ENCODE data around the gene HAND1.

HAND1 gene

DNA sequence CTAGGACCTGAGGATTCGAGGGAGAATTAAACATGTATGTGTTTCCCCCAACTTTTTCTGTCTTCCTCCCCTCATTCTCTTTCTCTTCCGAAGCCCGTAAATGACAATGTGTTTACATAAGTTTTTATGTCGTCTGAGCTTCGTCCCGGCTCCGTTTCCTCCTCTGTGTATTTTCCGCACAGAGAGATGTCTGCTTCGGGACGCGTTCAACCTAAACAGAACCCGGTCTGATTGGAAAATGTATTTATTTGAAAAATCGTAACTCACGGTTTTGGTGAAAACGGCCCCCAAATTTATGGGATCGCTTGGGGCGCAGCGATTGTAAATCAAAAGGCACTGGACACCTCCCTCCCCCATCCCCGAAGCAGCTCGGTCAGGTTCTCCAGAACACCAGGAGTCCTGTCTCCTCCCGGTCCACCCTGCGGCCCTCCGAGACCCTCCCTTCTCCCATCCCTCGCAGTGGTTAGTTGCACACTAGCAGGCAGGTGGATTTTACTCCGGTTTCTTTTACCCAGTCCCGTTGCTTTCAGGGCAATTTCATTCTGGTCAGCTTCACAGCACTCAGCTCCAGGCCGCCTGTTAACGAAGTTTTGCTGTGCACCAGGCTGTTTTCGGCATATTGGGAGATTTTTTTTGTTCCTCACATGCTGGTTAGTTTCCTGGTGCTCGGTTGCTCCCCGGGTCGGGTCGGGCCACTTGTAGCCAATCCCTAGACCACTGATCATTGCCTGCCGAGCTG lies 5.8 kb upstream of the HAND1 start:
- H2AK5ac ChIP-seq (ENCODE audit: low read length), result peak overlapping the region; percentile 93
- peak overlapping the region; percentile 99 for H3K18ac ChIP-seq (ENCODE audit: low read length)
- H3K4ac ChIP-seq (ENCODE audit: low read depth, low read length), result peak overlapping the region; percentile 97
- peaks cover 71% of the 10 kb centered on the region for H3K79me1 ChIP-seq (ENCODE audit: low read length)
- H3K23ac ChIP-seq (ENCODE audit: low read length), result no peak overlapping the region
- no peak for DNase-seq
- peak overlapping the region; percentile 9 for H2AFZ ChIP-seq (ENCODE audit: insufficient read depth, low read length, poor library complexity)
- H3K4me3 ChIP-seq (ENCODE audit: low read depth, low read length), result no peak overlapping the region
- peak overlapping the region; percentile 93 for H3K27ac ChIP-seq (ENCODE audit: low read depth, low read length)
- peak overlapping the region; percentile 95 for H2BK12ac ChIP-seq (ENCODE audit: low read length)
- peak overlapping the region; percentile 97 for H2BK120ac ChIP-seq (ENCODE audit: insufficient read depth, low read length, poor library complexity)
- H4K12ac ChIP-seq (ENCODE audit: low read depth, low read length), result no peak overlapping the region
- H3K36me3 ChIP-seq (ENCODE audit: control insufficient read depth in 1 of 2, insufficient read depth in 2 of 2, low read length in 2 of 2), result peaks cover 0 to 2% of the 10 kb centered on the region in 2 experiments
- H3K4me1 ChIP-seq (ENCODE audit: control insufficient read depth in 1 of 2, insufficient read depth in 2 of 2, low read length in 2 of 2), result peaks cover 28 to 38% of the 10 kb centered on the region in 2 experiments
- peak overlapping the region; percentile 90 for H4K8ac ChIP-seq (ENCODE audit: low read depth, low read length)
- WGBS (ENCODE audit: extremely low coverage, insufficient coverage, insufficient read length), result no CpG with 5 or more reads among the region's 34 CpGs
- peaks cover 46% of the 10 kb centered on the region for H3K79me2 ChIP-seq (ENCODE audit: control insufficient read depth, insufficient read depth, low read length, poor library complexity)
- no peaks in the 10 kb centered on the region for H3K27me3 ChIP-seq (ENCODE audit: insufficient read depth, low read length)
- H3K9ac ChIP-seq (ENCODE audit: low read length), result no peak overlapping the region
- peak overlapping the region; percentile 95 for H3K14ac ChIP-seq (ENCODE audit: low read length)
- H4K91ac ChIP-seq (ENCODE audit: low read depth, low read length), result peak overlapping the region; percentile 97
- H2BK5ac ChIP-seq (ENCODE audit: low read depth, low read length, poor library complexity), result peak overlapping the region; percentile 95
- H3K9me3 ChIP-seq (ENCODE audit: insufficient read depth, low read depth, low read length), result no peaks in the 10 kb centered on the region
- peak overlapping the region; percentile 79 for H3K4me2 ChIP-seq (ENCODE audit: low read length)

DNA sequence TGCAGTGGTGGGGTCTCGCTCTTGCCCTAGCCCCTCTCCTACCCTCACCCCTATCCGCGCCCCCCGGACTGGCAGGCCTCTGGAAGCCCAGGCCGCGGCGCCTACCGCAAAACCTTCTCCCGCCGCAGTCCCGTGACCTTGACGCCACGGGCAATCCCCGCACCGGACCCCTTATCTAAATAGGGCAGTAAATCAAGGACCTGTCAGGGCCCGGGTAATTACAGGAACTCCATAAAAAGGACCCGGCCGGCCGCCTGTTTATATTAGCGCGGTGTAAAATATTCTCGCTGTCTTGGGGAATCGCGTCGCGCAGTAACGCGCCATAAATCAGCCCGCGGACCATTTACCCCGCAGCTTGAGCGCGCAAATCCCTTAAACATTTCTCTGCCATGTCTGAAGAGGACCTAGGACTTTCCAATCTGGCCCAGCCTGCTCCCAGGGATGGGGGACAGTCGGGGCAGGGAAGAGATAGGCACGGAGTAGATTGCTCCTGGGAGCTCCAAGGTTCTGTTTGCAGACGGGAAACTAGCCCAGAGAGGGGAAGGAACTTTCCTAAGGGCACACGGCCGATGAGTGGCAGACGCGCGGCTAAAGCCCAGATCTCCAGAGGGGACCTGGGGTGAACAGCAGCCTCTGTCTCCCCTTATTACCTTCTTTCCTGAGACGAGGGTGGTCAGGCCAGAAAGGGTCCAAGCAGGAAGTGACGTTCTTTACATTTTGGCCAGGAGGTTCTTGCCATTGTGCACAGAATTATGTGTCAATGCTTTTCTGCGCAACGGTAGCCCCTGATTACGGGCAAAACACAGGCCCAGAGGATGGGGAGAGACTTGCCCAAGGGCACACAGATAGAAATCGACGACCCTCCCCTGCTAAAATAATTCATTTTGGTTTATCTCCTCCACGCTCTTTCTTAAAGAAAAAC lies 4.8 kb upstream of the HAND1 start:
- Histone ChIP-seq H3K4ac (ENCODE audit: low read depth, low read length) (peak overlapping the region; percentile 96), H4K12ac (ENCODE audit: low read depth, low read length) (peak overlapping the region; percentile 55), H3K36me3 (ENCODE audit: control insufficient read depth in 1 of 2, insufficient read depth in 2 of 2, low read length in 2 of 2) (peaks cover under 1 to 4% of the 10 kb centered on the region in 2 experiments), H3K23ac (ENCODE audit: low read length) (no peak overlapping the region), H3K4me1 (ENCODE audit: control insufficient read depth in 1 of 2, insufficient read depth in 2 of 2, low read length in 2 of 2) (peaks cover 27 to 38% of the 10 kb centered on the region in 2 experiments), H3K4me3 (ENCODE audit: low read depth, low read length) (peak overlapping the region; percentile 26), H3K4me2 (ENCODE audit: low read length) (peak overlapping the region; percentile 79), H2AFZ (ENCODE audit: insufficient read depth, low read length, poor library complexity) (peak overlapping the region; percentile 33), H3K9me3 (ENCODE audit: insufficient read depth, low read depth, low read length) (no peaks in the 10 kb centered on the region), H3K27me3 (ENCODE audit: insufficient read depth, low read length) (no peaks in the 10 kb centered on the region), H4K8ac (ENCODE audit: low read depth, low read length) (peak overlapping the region; percentile 82), H2BK12ac (ENCODE audit: low read length) (peak overlapping the region; percentile 94), H3K9ac (ENCODE audit: low read length) (no peak overlapping the region), H4K91ac (ENCODE audit: low read depth, low read length) (peak overlapping the region; percentile 96), H2AK5ac (ENCODE audit: low read length) (peak overlapping the region; percentile 90), H3K18ac (ENCODE audit: low read length) (peak overlapping the region; percentile 86), H2BK120ac (ENCODE audit: insufficient read depth, low read length, poor library complexity) (peak overlapping the region; percentile 97), H2BK5ac (ENCODE audit: low read depth, low read length, poor library complexity) (peak overlapping the region; percentile 98), H3K27ac (ENCODE audit: low read depth, low read length) (peak overlapping the region; percentile 93), H3K79me1 (ENCODE audit: low read length) (peaks cover 76% of the 10 kb centered on the region), H3K79me2 (ENCODE audit: control insufficient read depth, insufficient read depth, low read length, poor library complexity) (peaks cover 50% of the 10 kb centered on the region), H3K14ac (ENCODE audit: low read length) (peak overlapping the region; percentile 95)
- WGBS (ENCODE audit: extremely low coverage, insufficient coverage, insufficient read length), result no CpG with 5 or more reads among the region's 49 CpGs
- DNase-seq, result no peak

DNA sequence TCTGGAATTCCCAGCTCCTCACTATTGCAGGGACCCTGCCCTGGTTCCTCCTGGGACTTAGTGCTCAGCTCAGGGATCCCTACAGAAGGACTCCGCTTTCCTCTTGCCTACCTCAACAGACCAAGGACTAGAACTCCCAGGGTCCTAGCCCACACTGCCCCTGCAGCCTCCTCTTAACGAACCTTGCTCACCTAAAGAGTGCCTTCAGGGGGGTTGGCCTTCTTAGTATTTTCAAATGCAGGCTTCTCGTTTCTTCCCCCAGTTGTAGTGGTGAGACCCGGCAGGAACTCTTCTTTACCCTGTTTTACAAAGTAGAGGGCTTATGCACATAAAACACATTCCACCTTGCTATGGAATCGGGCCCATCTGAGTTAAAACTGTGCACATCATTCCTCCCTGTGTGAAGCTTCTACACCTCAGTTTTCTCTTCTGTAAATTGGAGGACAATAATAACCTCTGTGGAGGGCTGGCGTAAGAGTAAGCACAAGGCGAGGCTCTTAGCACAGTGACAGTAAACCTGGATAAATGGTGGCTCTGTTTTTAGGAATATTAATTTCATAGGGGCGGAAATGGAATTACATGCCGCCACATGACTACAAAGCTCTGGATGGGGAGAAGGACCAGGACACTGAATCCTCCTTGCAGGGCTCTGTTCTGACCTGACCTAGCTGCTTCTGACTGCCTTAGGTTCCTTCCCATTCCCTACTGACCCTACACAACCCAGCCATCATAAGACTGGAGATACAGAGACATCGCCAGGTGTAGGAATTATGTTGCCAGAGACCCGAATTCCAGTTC lies 3.8 kb upstream of the HAND1 start:
- peak overlapping the region; percentile 96 for H3K4ac ChIP-seq (ENCODE audit: low read depth, low read length)
- peak overlapping the region; percentile 97 for H2BK120ac ChIP-seq (ENCODE audit: insufficient read depth, low read length, poor library complexity)
- H3K79me1 ChIP-seq (ENCODE audit: low read length), result peaks cover 85% of the 10 kb centered on the region
- H2AFZ ChIP-seq (ENCODE audit: insufficient read depth, low read length, poor library complexity), result peak overlapping the region; percentile 33
- H3K18ac ChIP-seq (ENCODE audit: low read length), result peak overlapping the region; percentile 87
- peak overlapping the region; percentile 93 for H3K27ac ChIP-seq (ENCODE audit: low read depth, low read length)
- H3K14ac ChIP-seq (ENCODE audit: low read length), result peak overlapping the region; percentile 95
- H3K4me1 ChIP-seq (ENCODE audit: control insufficient read depth in 1 of 2, insufficient read depth in 2 of 2, low read length in 2 of 2), result peaks cover 27 to 38% of the 10 kb centered on the region in 2 experiments
- peak overlapping the region; percentile 8 for H3K9ac ChIP-seq (ENCODE audit: low read length)
- peak overlapping the region; percentile 55 for H4K12ac ChIP-seq (ENCODE audit: low read depth, low read length)
- H3K27me3 ChIP-seq (ENCODE audit: insufficient read depth, low read length), result no peaks in the 10 kb centered on the region
- H4K8ac ChIP-seq (ENCODE audit: low read depth, low read length), result peak overlapping the region; percentile 82
- peaks cover 9 to 12% of the 10 kb centered on the region in 2 experiments for H3K36me3 ChIP-seq (ENCODE audit: control insufficient read depth in 1 of 2, insufficient read depth in 2 of 2, low read length in 2 of 2)
- no peak overlapping the region for H3K23ac ChIP-seq (ENCODE audit: low read length)
- H3K79me2 ChIP-seq (ENCODE audit: control insufficient read depth, insufficient read depth, low read length, poor library complexity), result peaks cover 60% of the 10 kb centered on the region
- H2BK12ac ChIP-seq (ENCODE audit: low read length), result peak overlapping the region; percentile 94
- DNase-seq, result no peak
- H3K9me3 ChIP-seq (ENCODE audit: insufficient read depth, low read depth, low read length), result no peaks in the 10 kb centered on the region
- no CpG with 5 or more reads among the region's 11 CpGs for WGBS (ENCODE audit: extremely low coverage, insufficient coverage, insufficient read length)
- H3K4me3 ChIP-seq (ENCODE audit: low read depth, low read length), result no peak overlapping the region
- peak overlapping the region; percentile 85 for H2AK5ac ChIP-seq (ENCODE audit: low read length)
- H4K91ac ChIP-seq (ENCODE audit: low read depth, low read length), result peak overlapping the region; percentile 96
- H3K4me2 ChIP-seq (ENCODE audit: low read length), result peak overlapping the region; percentile 79
- peak overlapping the region; percentile 98 for H2BK5ac ChIP-seq (ENCODE audit: low read depth, low read length, poor library complexity)

DNA sequence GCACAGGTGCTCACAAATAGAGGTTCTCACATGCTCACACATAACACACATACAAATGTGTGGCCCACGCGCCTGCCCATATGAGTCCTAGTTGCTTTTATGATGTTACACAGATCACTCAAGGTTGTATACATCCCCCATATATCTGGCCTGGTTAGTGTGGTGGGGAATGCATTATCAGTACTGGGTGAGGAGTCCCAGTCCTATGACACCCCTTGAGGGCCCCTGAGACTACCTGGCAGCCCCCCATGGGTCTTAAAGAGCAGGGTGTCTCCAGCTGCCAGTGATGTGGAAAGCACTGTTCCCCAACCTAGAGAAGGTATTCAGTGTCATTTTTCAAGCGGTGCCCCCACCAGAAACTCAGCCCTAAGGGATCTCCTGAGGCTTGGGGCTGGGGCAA lies 2.8 kb upstream of the HAND1 start:
- peak overlapping the region; percentile 28 for H3K9ac ChIP-seq (ENCODE audit: low read length)
- H3K36me3 ChIP-seq (ENCODE audit: control insufficient read depth in 1 of 2, insufficient read depth in 2 of 2, low read length in 2 of 2), result peaks cover 19 to 21% of the 10 kb centered on the region in 2 experiments
- H3K4me2 ChIP-seq (ENCODE audit: low read length), result peak overlapping the region; percentile 79
- peaks cover 94% of the 10 kb centered on the region for H3K79me1 ChIP-seq (ENCODE audit: low read length)
- H2AK5ac ChIP-seq (ENCODE audit: low read length), result peak overlapping the region; percentile 32
- H2AFZ ChIP-seq (ENCODE audit: insufficient read depth, low read length, poor library complexity), result no peak overlapping the region
- no CpG with 5 or more reads among the region's 3 CpGs for WGBS (ENCODE audit: extremely low coverage, insufficient coverage, insufficient read length)
- H3K14ac ChIP-seq (ENCODE audit: low read length), result peak overlapping the region; percentile 82
- no peak overlapping the region for H3K23ac ChIP-seq (ENCODE audit: low read length)
- H3K4me3 ChIP-seq (ENCODE audit: low read depth, low read length), result no peak overlapping the region
- peak overlapping the region; percentile 96 for H4K91ac ChIP-seq (ENCODE audit: low read depth, low read length)
- no peaks in the 10 kb centered on the region for H3K27me3 ChIP-seq (ENCODE audit: insufficient read depth, low read length)
- H2BK120ac ChIP-seq (ENCODE audit: insufficient read depth, low read length, poor library complexity), result peak overlapping the region; percentile 86
- H2BK12ac ChIP-seq (ENCODE audit: low read length), result peak overlapping the region; percentile 58
- no peak for DNase-seq
- H3K18ac ChIP-seq (ENCODE audit: low read length), result peak overlapping the region; percentile 91
- peak overlapping the region; percentile 32 for H4K12ac ChIP-seq (ENCODE audit: low read depth, low read length)
- H3K9me3 ChIP-seq (ENCODE audit: insufficient read depth, low read depth, low read length), result no peaks in the 10 kb centered on the region
- H4K8ac ChIP-seq (ENCODE audit: low read depth, low read length), result peak overlapping the region; percentile 73
- H2BK5ac ChIP-seq (ENCODE audit: low read depth, low read length, poor library complexity), result peak overlapping the region; percentile 98
- H3K79me2 ChIP-seq (ENCODE audit: control insufficient read depth, insufficient read depth, low read length, poor library complexity), result peaks cover 69% of the 10 kb centered on the region
- H3K4me1 ChIP-seq (ENCODE audit: control insufficient read depth in 1 of 2, insufficient read depth in 2 of 2, low read length in 2 of 2), result peaks cover 27 to 38% of the 10 kb centered on the region in 2 experiments
- H3K4ac ChIP-seq (ENCODE audit: low read depth, low read length), result peak overlapping the region; percentile 66
- peak overlapping the region; percentile 93 for H3K27ac ChIP-seq (ENCODE audit: low read depth, low read length)

All from trophoblast cell (in vitro differentiated cells and primary cell).